H1 (cell line): Measurements from ENCODE around the gene SWI5. TPM values are rescaled to one million over a fixed set of nuclear protein-coding genes. Genes with fewer than 3 reads are reported as not detected.

Experiments
- CHD2 ChIP-seq: IDR thresholded peaks from 2 replicates; pipeline ENCODE4 v1.6.1; 2012; ENCODE audit warnings: low read length, improper control_type of control experiment
- FOSL1 ChIP-seq: IDR thresholded peaks from 2 replicates; pipeline ENCODE4 v1.6.1; 2011; ENCODE audit warnings: mild to moderate bottlenecking, low read depth, low read length, moderate library complexity; ENCODE audit not compliant: insufficient read depth
- HDAC2 ChIP-seq, 2 experiments: fragments of 300-600 bp in 1 of 2; sonication (generic) in 1 of 2; IDR thresholded peaks; 2 replicates each; pipeline ENCODE4 v1.6.1; 2011 to 2012; ENCODE audit warnings: low read depth in 2 of 2, low read length in 2 of 2, mild to moderate bottlenecking in 2 of 2, moderate library complexity in 2 of 2, borderline replicate concordance in 1 of 2, inconsistent platforms in 1 of 2
- NRF1 ChIP-seq: IDR thresholded peaks from 2 replicates; pipeline ENCODE4 v1.6.1; 2011; ENCODE audit warnings: mild to moderate bottlenecking, low read depth, low read length, improper control_type of control experiment
- RAD21 ChIP-seq, 2 experiments: IDR thresholded peaks in 1 of 2; conservative IDR thresholded peaks in 1 of 2; 2 replicates each; pipeline ENCODE4 v1.6.1; 2011; ENCODE audit warnings: low read depth in 2 of 2, low read length in 2 of 2, improper control_type of control experiment in 1 of 2, inconsistent platforms in 1 of 2, mild to moderate bottlenecking in 1 of 2, moderate library complexity in 1 of 2
- RXRA ChIP-seq: IDR thresholded peaks from 2 replicates; pipeline ENCODE4 v1.6.1; 2011; ENCODE audit warnings: low read depth, mild to moderate bottlenecking, low read length, moderate library complexity; ENCODE audit not compliant: insufficient read depth
- SIX5 ChIP-seq: IDR thresholded peaks from 2 replicates; pipeline ENCODE4 v1.6.1; 2011; ENCODE audit warnings: mild to moderate bottlenecking, low read depth, low read length
- SP2 ChIP-seq: IDR thresholded peaks from 2 replicates; pipeline ENCODE4 v1.6.1; 2012; ENCODE audit warnings: mild to moderate bottlenecking, low read length, inconsistent platforms
- TBP ChIP-seq: IDR thresholded peaks from 2 replicates; pipeline ENCODE4 v1.6.1; 2011; ENCODE audit warnings: low read depth, low read length, improper control_type of control experiment
- polyA plus RNA-seq, 7 experiments: library from polyadenylated mRNA; depleted of rRNA in 3 of 7; stranded (reverse) in 5 of 7; unstranded in 2 of 7; fragments of >200 nt in 5 of 7; fragments of 200-250 nt in 2 of 7; gene quantifications; 1 replicate in 5 of 7; 2 replicates in 1 of 7; 4 replicates in 1 of 7; pipeline versions ENCODE4 v1.2.1 to v1.2.3, GENCODE V29; 2011 to 2013; ENCODE audit warnings: missing spikeins in 2 of 7, mixed read lengths in 2 of 7
- total RNA-seq: library from RNA; stranded (reverse); fragmentation: NEBNext Ultra II Directional; extraction: Animal tissue kit (Norgen Biotek cat#: 25700); gene quantifications from 2 replicates; pipeline ENCODE4 v1.2.1, GENCODE V29; 2021
- TF ChIP-seq, protein P1 (sequence below): fragments of 300-600 bp; sonication (generic); IDR thresholded peaks from 2 replicates; pipeline ENCODE4 v1.7.1; 2012; ENCODE audit warnings: low read length, moderate library complexity, mild to moderate bottlenecking, inconsistent platforms; ENCODE audit not compliant: insufficient replicate concordance
- TF ChIP-seq, protein P2 (sequence below): IDR thresholded peaks from 2 replicates; pipeline ENCODE4 v1.6.1; 2012; ENCODE audit warnings: inconsistent platforms

Gene SWI5
- total and polyA plus RNA-seq, 2 of the 8 experiments (the other 6 are each of a cell fraction or from before 2014, with no cell fraction given): 29.0 to 59.5 TPM

DNA sequence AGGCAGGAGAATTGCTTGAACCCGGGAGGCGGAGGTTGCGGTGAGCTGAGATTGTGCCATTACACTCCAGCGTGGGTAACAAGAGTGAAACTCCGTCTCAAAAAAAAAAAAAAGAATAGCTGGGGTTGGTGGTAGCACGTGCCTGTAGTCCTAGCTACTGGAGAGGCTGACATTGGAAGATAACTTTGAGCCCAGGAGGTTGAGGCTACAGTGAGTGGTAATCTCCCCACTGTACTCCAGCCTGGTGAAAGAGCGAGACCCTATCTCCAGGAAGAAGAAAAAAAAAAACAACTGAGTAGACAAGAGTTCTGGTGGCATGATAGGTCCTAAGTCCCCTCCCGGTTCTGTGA lies 26.5 kb upstream of the SWI5 start (continued):
- TF ChIP-seq, protein P1, sequence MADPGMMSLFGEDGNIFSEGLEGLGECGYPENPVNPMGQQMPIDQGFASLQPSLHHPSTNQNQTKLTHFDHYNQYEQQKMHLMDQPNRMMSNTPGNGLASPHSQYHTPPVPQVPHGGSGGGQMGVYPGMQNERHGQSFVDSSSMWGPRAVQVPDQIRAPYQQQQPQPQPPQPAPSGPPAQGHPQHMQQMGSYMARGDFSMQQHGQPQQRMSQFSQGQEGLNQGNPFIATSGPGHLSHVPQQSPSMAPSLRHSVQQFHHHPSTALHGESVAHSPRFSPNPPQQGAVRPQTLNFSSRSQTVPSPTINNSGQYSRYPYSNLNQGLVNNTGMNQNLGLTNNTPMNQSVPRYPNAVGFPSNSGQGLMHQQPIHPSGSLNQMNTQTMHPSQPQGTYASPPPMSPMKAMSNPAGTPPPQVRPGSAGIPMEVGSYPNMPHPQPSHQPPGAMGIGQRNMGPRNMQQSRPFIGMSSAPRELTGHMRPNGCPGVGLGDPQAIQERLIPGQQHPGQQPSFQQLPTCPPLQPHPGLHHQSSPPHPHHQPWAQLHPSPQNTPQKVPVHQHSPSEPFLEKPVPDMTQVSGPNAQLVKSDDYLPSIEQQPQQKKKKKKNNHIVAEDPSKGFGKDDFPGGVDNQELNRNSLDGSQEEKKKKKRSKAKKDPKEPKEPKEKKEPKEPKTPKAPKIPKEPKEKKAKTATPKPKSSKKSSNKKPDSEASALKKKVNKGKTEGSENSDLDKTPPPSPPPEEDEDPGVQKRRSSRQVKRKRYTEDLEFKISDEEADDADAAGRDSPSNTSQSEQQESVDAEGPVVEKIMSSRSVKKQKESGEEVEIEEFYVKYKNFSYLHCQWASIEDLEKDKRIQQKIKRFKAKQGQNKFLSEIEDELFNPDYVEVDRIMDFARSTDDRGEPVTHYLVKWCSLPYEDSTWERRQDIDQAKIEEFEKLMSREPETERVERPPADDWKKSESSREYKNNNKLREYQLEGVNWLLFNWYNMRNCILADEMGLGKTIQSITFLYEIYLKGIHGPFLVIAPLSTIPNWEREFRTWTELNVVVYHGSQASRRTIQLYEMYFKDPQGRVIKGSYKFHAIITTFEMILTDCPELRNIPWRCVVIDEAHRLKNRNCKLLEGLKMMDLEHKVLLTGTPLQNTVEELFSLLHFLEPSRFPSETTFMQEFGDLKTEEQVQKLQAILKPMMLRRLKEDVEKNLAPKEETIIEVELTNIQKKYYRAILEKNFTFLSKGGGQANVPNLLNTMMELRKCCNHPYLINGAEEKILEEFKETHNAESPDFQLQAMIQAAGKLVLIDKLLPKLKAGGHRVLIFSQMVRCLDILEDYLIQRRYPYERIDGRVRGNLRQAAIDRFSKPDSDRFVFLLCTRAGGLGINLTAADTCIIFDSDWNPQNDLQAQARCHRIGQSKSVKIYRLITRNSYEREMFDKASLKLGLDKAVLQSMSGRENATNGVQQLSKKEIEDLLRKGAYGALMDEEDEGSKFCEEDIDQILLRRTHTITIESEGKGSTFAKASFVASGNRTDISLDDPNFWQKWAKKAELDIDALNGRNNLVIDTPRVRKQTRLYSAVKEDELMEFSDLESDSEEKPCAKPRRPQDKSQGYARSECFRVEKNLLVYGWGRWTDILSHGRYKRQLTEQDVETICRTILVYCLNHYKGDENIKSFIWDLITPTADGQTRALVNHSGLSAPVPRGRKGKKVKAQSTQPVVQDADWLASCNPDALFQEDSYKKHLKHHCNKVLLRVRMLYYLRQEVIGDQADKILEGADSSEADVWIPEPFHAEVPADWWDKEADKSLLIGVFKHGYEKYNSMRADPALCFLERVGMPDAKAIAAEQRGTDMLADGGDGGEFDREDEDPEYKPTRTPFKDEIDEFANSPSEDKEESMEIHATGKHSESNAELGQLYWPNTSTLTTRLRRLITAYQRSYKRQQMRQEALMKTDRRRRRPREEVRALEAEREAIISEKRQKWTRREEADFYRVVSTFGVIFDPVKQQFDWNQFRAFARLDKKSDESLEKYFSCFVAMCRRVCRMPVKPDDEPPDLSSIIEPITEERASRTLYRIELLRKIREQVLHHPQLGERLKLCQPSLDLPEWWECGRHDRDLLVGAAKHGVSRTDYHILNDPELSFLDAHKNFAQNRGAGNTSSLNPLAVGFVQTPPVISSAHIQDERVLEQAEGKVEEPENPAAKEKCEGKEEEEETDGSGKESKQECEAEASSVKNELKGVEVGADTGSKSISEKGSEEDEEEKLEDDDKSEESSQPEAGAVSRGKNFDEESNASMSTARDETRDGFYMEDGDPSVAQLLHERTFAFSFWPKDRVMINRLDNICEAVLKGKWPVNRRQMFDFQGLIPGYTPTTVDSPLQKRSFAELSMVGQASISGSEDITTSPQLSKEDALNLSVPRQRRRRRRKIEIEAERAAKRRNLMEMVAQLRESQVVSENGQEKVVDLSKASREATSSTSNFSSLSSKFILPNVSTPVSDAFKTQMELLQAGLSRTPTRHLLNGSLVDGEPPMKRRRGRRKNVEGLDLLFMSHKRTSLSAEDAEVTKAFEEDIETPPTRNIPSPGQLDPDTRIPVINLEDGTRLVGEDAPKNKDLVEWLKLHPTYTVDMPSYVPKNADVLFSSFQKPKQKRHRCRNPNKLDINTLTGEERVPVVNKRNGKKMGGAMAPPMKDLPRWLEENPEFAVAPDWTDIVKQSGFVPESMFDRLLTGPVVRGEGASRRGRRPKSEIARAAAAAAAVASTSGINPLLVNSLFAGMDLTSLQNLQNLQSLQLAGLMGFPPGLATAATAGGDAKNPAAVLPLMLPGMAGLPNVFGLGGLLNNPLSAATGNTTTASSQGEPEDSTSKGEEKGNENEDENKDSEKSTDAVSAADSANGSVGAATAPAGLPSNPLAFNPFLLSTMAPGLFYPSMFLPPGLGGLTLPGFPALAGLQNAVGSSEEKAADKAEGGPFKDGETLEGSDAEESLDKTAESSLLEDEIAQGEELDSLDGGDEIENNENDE: no peak
- TF ChIP-seq, protein P2, sequence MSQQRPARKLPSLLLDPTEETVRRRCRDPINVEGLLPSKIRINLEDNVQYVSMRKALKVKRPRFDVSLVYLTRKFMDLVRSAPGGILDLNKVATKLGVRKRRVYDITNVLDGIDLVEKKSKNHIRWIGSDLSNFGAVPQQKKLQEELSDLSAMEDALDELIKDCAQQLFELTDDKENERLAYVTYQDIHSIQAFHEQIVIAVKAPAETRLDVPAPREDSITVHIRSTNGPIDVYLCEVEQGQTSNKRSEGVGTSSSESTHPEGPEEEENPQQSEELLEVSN: no peak
- TF ChIP-seq HDAC2 (IDR thresholded peaks at IDR 0.05; ENCODE audit: borderline replicate concordance in 1 of 2, low read depth in 2 of 2, low read length in 2 of 2) (no peak), FOSL1 (no peak), TBP (no peak), CHD2 (no peak), SP2 (no peak), RXRA (no peak), SIX5 (no peak), RAD21 (IDR thresholded peaks at IDR 0.05 in 1 of 2, conservative IDR thresholded peaks at IDR 0.05 in 1 of 2; ENCODE audit: low read depth in 2 of 2, low read length in 2 of 2) (no peak), NRF1 (no peak)
